ENCODE data around the gene TH. TPM values are rescaled to one million over a fixed set of nuclear protein-coding genes. Genes with fewer than 3 reads are reported as not detected.
"Not testable (repeated sequence)": the region's sequence is repeated elsewhere in the genome, so short reads cannot be mapped to it uniquely, and the experiment has no call there.

The TH gene
- total RNA-seq, 1 donor from 2014 or later = not detected

DNA sequence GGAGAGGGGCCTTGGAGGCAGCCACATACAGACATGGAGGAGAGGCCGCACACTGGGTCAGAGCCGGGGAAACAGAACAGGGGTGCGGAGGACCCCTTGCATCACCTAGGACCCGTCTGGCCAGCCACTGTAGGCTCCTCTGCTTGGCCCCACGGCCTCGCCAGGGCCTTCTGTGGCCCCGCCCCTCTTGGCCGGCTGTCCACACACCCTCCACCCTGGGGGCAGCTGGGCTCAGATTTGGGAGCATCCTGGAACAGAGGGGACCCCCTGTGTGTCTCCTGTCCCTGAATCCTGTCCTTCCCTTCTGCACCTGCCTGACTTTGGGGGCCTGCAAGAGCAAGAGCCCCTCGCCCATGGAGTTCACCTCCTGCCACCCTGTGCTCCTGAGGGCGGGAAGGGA, 7.9 kb upstream of the TH start:
- no peak overlapping the region for H3K27ac ChIP-seq (replicated peaks)
- no peak overlapping the region for H3K4me3 ChIP-seq
- no peak for DNase-seq
- intact Hi-C loops (cut with micrococcal nuclease) = no loop called here
- H3K27me3 ChIP-seq (ENCODE audit: low read depth) = peaks cover 69% of the 10 kb centered on the region
- peaks cover 4% of the 10 kb centered on the region for H3K4me1 ChIP-seq
- no peaks in the 10 kb centered on the region for H3K9me3 ChIP-seq (replicated peaks)
- no peak for TF ChIP-seq CTCF (IDR thresholded peaks at IDR 0.05; ENCODE audit: borderline replicate concordance)
- no peaks in the 10 kb centered on the region for H3K36me3 ChIP-seq

- no peaks in the 10 kb centered on the region for H3K36me3 ChIP-seq
- H3K27ac ChIP-seq (replicated peaks) = no peak overlapping the region
- no peak overlapping the region for H3K4me3 ChIP-seq
- H3K9me3 ChIP-seq (replicated peaks) = no peaks in the 10 kb centered on the region
- H3K27me3 ChIP-seq (ENCODE audit: low read depth) = peaks cover 68% of the 10 kb centered on the region
- DNase-seq = no peak
- peaks cover 4% of the 10 kb centered on the region for H3K4me1 ChIP-seq
- no peak for TF ChIP-seq CTCF (IDR thresholded peaks at IDR 0.05; ENCODE audit: borderline replicate concordance)
- intact Hi-C loops (cut with micrococcal nuclease) = no loop called here
Observed at GRCh38 chr11:2178906-2179494, 7.4 kb upstream of the TH start.

DNA sequence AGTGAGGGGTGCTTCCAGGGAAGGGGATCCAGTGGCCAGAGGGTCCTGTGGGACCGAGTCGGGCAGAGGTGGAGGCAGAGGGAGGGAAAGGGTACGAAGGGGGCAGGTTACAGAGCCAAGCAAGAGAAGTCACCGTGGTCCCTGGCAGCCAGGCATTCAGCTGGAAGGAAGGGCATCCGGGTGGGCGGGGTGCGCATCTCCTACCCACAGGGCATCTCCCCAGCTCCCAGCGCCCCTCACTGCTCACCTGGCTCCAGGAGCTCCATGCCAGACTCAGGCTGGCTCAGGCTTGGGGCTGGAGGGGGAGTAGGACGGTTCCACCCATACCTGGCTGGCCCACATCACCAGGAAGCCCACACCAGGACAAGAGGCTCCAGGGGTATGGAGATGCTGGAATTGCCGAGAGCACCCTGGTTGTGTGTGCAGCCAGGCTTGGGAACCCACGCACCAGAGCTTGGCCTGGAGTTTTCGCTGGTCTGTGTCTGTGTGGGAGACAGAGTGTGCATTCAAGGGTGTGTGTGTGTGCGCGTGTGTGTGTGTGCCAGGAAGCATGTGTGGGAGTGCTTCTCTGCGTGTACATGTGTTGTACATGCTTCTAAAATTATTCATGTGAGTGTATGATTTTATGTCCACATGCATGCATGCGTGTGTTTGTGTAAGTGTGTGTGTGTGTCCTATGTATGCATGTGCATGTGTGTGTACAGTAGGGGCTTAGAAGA, 6.6 kb upstream of the TH start:
- DNase-seq; H3K4me3 ChIP-seq; H3K36me3 ChIP-seq; H3K27ac ChIP-seq (replicated peaks); H3K9me3 ChIP-seq (replicated peaks); intact Hi-C loops (cut with micrococcal nuclease); H3K4me1 ChIP-seq: not testable (repeated sequence)
- peaks cover 60% of the 10 kb centered on the region for H3K27me3 ChIP-seq (ENCODE audit: low read depth)

- H3K4me1 ChIP-seq = peaks cover 4% of the 10 kb centered on the region
- intact Hi-C loops (cut with micrococcal nuclease) = no loop called here
- H3K27ac ChIP-seq (replicated peaks) = no peak overlapping the region
- no peaks in the 10 kb centered on the region for H3K9me3 ChIP-seq (replicated peaks)
- H3K27me3 ChIP-seq (ENCODE audit: low read depth) = peaks cover 50% of the 10 kb centered on the region
- no peaks in the 10 kb centered on the region for H3K36me3 ChIP-seq
- TF ChIP-seq CTCF (IDR thresholded peaks at IDR 0.05; ENCODE audit: borderline replicate concordance) = no peak
- no peak for DNase-seq
- H3K4me3 ChIP-seq = no peak overlapping the region
Observed at GRCh38 chr11:2177076-2177475, 5.5 kb upstream of the TH start.

DNA sequence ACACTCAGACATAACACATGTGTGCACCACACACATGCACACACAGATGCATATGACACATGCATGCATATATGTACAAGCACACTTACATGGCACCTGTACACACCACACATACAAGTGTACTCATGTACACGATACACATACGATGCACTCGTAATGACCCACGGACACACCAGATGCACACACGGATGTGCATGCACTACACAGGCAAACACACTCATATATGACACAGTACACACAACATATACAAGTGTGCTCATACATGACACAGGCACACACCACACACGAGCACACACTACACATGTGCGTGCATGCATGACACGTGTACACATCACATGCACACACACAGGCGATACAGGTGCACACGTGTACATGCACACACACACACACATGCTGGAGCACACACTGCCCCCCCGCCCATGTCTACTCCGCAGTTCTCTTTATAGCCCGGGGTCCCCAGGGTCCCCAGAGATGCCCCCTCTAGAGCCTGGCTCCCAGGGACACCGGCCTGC, 4.8 kb upstream of the TH start:
- DNase-seq = no peak
- intact Hi-C loops (cut with micrococcal nuclease) = no loop called here
- Histone ChIP-seq H3K4me3 (no peak overlapping the region), H3K27ac (replicated peaks) (no peak overlapping the region), H3K36me3 (no peaks in the 10 kb centered on the region), H3K9me3 (replicated peaks) (no peaks in the 10 kb centered on the region), H3K27me3 (ENCODE audit: low read depth) (peaks cover 45% of the 10 kb centered on the region), H3K4me1 (peaks cover 4% of the 10 kb centered on the region)
- TF ChIP-seq CTCF (IDR thresholded peaks at IDR 0.05; ENCODE audit: borderline replicate concordance) = no peak

DNA sequence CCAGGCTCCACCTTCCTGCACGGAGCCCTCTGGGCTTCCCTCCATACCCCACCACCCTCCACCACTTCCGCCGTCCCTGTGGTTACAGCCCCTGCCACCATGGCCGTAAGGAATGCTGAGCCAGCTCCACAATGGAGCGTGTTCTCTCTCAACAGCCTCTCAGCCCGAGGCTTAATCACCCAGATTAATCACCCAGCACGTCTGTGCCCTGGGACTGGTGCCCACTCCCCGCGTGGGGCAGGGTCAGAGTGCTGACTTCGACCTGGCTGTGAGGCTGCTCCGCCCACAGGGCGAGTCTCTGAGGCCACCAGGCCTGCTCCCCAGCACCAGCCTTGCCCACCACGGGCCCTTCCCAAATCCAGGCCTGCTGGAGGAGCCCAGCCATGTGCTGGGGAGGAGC, 4.0 kb upstream of the TH start:
- no peak overlapping the region for H3K4me3 ChIP-seq
- H3K36me3 ChIP-seq = no peaks in the 10 kb centered on the region
- H3K27ac ChIP-seq (replicated peaks) = no peak overlapping the region
- peaks cover 45% of the 10 kb centered on the region for H3K27me3 ChIP-seq (ENCODE audit: low read depth)
- intact Hi-C loops (cut with micrococcal nuclease) = no loop called here
- H3K9me3 ChIP-seq (replicated peaks) = no peaks in the 10 kb centered on the region
- no peak for TF ChIP-seq CTCF (IDR thresholded peaks at IDR 0.05; ENCODE audit: borderline replicate concordance)
- peaks cover 4% of the 10 kb centered on the region for H3K4me1 ChIP-seq
- no peak for DNase-seq
